Hepatocyte (in vitro differentiated cells): ENCODE measurements around the gene CCDC106. TPM values are rescaled to one million over a fixed set of nuclear protein-coding genes. Genes with fewer than 3 reads are reported as not detected.

Experiments
- DNase-seq: peaks from one replicate; pipeline ENCODE4 v3.0.0-alpha.2; 2016; ENCODE audit warnings: low spot score
- H2AFZ ChIP-seq: fragments of 200-600 bp; sonication (generic); 2 replicates; pipeline ENCODE4 v1.6.0; 2016; ENCODE audit warnings: antibody characterized with exemption, mild to moderate bottlenecking
- H3K27ac ChIP-seq: fragments of 200-600 bp; sonication (generic); 2 replicates; pipeline ENCODE4 v1.5.1; 2016; ENCODE audit warnings: mild to moderate bottlenecking
- H3K27me3 ChIP-seq: fragments of 200-600 bp; sonication (generic); 2 replicates; pipeline ENCODE4 v1.6.1; 2016
- H3K36me3 ChIP-seq: fragments of 200-600 bp; sonication (generic); replicated peaks from 2 replicates; pipeline ENCODE4 v1.5.1; 2016; ENCODE audit warnings: low read depth; ENCODE audit not compliant: insufficient read depth
- H3K4me1 ChIP-seq: fragments of 200-600 bp; sonication (generic); 2 replicates; pipeline ENCODE4 v1.5.1; 2016; ENCODE audit warnings: mild to moderate bottlenecking, moderate library complexity; ENCODE audit not compliant: insufficient read depth
- H3K4me2 ChIP-seq: fragments of 200-600 bp; sonication (generic); 2 replicates; pipeline ENCODE4 v1.6.0; 2016
- H3K4me3 ChIP-seq: fragments of 200-600 bp; sonication (generic); 2 replicates; pipeline ENCODE4 v1.5.1; 2016; ENCODE audit warnings: mild to moderate bottlenecking
- H3K79me2 ChIP-seq: fragments of 200-600 bp; sonication (generic); 2 replicates; pipeline ENCODE4 v1.6.0; 2017; ENCODE audit warnings: mild to moderate bottlenecking
- H3K9me2 ChIP-seq: fragments of 200-600 bp; sonication (generic); replicated peaks from 2 replicates; pipeline ENCODE4 v1.6.0; 2017; ENCODE audit warnings: mild to moderate bottlenecking; ENCODE audit not compliant: insufficient read depth
- H3K9me3 ChIP-seq: fragments of 200-600 bp; sonication (generic); 2 replicates; pipeline ENCODE4 v1.5.1; 2016; ENCODE audit warnings: low read depth, mild to moderate bottlenecking
- H4K20me1 ChIP-seq: fragments of 200-600 bp; sonication (generic); 2 replicates; pipeline ENCODE4 v1.6.0; 2016; ENCODE audit warnings: mild to moderate bottlenecking; ENCODE audit not compliant: insufficient read depth, poor library complexity, severe bottlenecking
- CTCF ChIP-seq: fragments of 200-600 bp; sonication (generic); IDR thresholded peaks from 2 replicates; pipeline ENCODE4 v1.5.1; 2016; ENCODE audit warnings: antibody characterized with exemption, mild to moderate bottlenecking; ENCODE audit not compliant: poor library complexity
- EZH2 ChIP-seq: fragments of 200-600 bp; sonication (generic); IDR thresholded peaks from 2 replicates; pipeline ENCODE4 v1.6.1; 2016; ENCODE audit warnings: antibody characterized with exemption, mild to moderate bottlenecking, borderline replicate concordance
- EZH2phosphoT487 ChIP-seq: fragments of 200-600 bp; sonication (generic); IDR thresholded peaks from one replicate; pipeline ENCODE4 v1.6.1; 2018; ENCODE audit warnings: antibody characterized with exemption, mild to moderate bottlenecking, low read depth, moderate library complexity; ENCODE audit not compliant: unreplicated experiment, severe bottlenecking
- WGBS: methylation state at CpG from one replicate; pipeline ENCODE4 v1.1.6; 2016; ENCODE audit warnings: low lambda C conversion rate; ENCODE audit errors: missing lambda C conversion rate; 5-methylcytosine and 5-hydroxymethylcytosine counted together
- polyA plus RNA-seq: library from polyadenylated mRNA; unstranded; fragments of >200 nt; fragmentation: Nextera tagmentation; extraction: Ambion mirVana; gene quantifications from 2 replicates; pipeline ENCODE4 v1.2.1, GENCODE V29; 2016
- total RNA-seq: library from RNA; depleted of rRNA; stranded (reverse); fragments of >200 nt; gene quantifications from 2 replicates; pipeline ENCODE4 v1.2.3, GENCODE V29; 2014

The CCDC106 gene
- total and polyA plus RNA-seq, 2 experiments from 2014 or later = 18.3 to 31.7 TPM

GRCh38 chr19:55689411-55690108, 41.5 kb downstream of the CCDC106 start:
- WGBS = 98% methylated on average over 32 of the region's 35 CpGs
- H4K20me1 ChIP-seq = peaks cover 13% of the 10 kb centered on the region
- no peak overlapping the region for H3K4me2 ChIP-seq
- H3K27me3 ChIP-seq = no peaks in the 10 kb centered on the region
- H3K9me3 ChIP-seq = no peaks in the 10 kb centered on the region
- DNase-seq = no peak
- H2AFZ ChIP-seq = no peak overlapping the region
- TF ChIP-seq EZH2phosphoT487 (no peak), CTCF (no peak), EZH2 (no peak)
- H3K9me2 ChIP-seq = no peaks in the 10 kb centered on the region
- H3K4me3 ChIP-seq = no peak overlapping the region
- peak overlapping the region; percentile 77 for H3K27ac ChIP-seq
- H3K79me2 ChIP-seq = peaks cover 36% of the 10 kb centered on the region
- no peaks in the 10 kb centered on the region for H3K36me3 ChIP-seq
- H3K4me1 ChIP-seq = peaks cover 12% of the 10 kb centered on the region

- TF ChIP-seq EZH2phosphoT487 (no peak), CTCF (no peak), EZH2 (no peak)
- 96% methylated on average over 25 of the region's 25 CpGs for WGBS
- no peak overlapping the region for H2AFZ ChIP-seq
- no peaks in the 10 kb centered on the region for H3K36me3 ChIP-seq
- peaks cover 8% of the 10 kb centered on the region for H3K4me1 ChIP-seq
- no peaks in the 10 kb centered on the region for H3K27me3 ChIP-seq
- peaks cover 29% of the 10 kb centered on the region for H3K79me2 ChIP-seq
- H3K27ac ChIP-seq = no peak overlapping the region
- no peak for DNase-seq
- no peaks in the 10 kb centered on the region for H3K9me3 ChIP-seq
- H3K4me3 ChIP-seq = no peak overlapping the region
- H3K4me2 ChIP-seq = no peak overlapping the region
- no peaks in the 10 kb centered on the region for H3K9me2 ChIP-seq
- H4K20me1 ChIP-seq = peaks cover 13% of the 10 kb centered on the region
Observed at GRCh38 chr19:55690109-55690768, 42.2 kb downstream of the CCDC106 start.

- Histone ChIP-seq H2AFZ (no peak overlapping the region), H3K4me1 (peaks cover 3% of the 10 kb centered on the region), H3K36me3 (no peaks in the 10 kb centered on the region), H3K9me2 (no peaks in the 10 kb centered on the region), H3K79me2 (peaks cover 22% of the 10 kb centered on the region), H3K9me3 (no peaks in the 10 kb centered on the region), H3K4me2 (no peak overlapping the region), H3K4me3 (no peak overlapping the region), H3K27me3 (no peaks in the 10 kb centered on the region), H4K20me1 (peaks cover 10% of the 10 kb centered on the region), H3K27ac (no peak overlapping the region)
- TF ChIP-seq EZH2phosphoT487 = no peak
- no peak for TF ChIP-seq EZH2
- no peak for TF ChIP-seq CTCF
- DNase-seq = no peak
- 95% methylated on average over 26 of the region's 31 CpGs for WGBS
Observed at GRCh38 chr19:55690769-55691545, 42.9 kb downstream of the CCDC106 start.
